GM12892 (cell line): ENCODE data around the gene CALML5.

Experiments used
- POLR2A ChIP-seq: IDR thresholded peaks from 2 replicates; pipeline ENCODE4 v1.6.1; 2011; ENCODE audit warnings: low read depth, low read length, control low read depth
- POLR2AphosphoS5 ChIP-seq: IDR thresholded peaks from 2 replicates; pipeline ENCODE4 v1.6.1; 2011; ENCODE audit warnings: low read depth, low read length, control low read depth
- TAF1 ChIP-seq: IDR thresholded peaks from 2 replicates; pipeline ENCODE4 v1.6.1; 2011; ENCODE audit warnings: low read depth, mild to moderate bottlenecking, control low read depth, low read length, borderline replicate concordance

DNA sequence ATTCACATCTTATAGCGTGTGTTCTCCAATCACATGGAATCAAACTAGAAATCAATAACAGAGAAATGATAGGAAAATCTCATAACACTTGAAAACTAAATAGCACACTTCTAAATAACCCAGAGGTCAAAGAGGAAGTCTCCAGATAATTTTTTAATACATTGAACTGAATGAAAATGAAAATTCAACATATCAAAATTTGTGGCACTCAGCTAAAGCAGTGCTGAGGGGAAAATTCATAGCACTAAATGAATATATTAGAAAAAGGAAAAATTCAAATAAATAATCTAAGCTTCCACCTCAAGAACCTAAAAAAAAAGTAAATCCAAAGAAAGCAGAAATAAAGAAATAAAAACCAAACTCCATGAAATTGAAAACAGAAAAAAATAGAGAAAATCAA lies 42.7 kb upstream of the CALML5 start:
- TF ChIP-seq POLR2A (no peak), TAF1 (no peak), POLR2AphosphoS5 (no peak)
